ENCODE results near the gene SPDEF.

The SPDEF gene

GRCh38 chr6:34586327-34587040 is 30.4 kb upstream of the SPDEF start:
- no peaks in the 10 kb centered on the region for H3K9me3 ChIP-seq (ENCODE audit: severe bottlenecking)
- no peak for TF ChIP-seq CTCF (IDR thresholded peaks at IDR 0.05; ENCODE audit: low read depth, low read length)
- no peaks in the 10 kb centered on the region for H3K27me3 ChIP-seq (ENCODE audit: insufficient read depth, low read depth, severe bottlenecking)
- peaks cover 47% of the 10 kb centered on the region for H3K36me3 ChIP-seq
- no peak overlapping the region for H3K27ac ChIP-seq
- no peak for DNase-seq
- no peak overlapping the region for H3K4me3 ChIP-seq (ENCODE audit: low read depth, low read length)

GRCh38 chr6:34585512-34586061 is 29.5 kb upstream of the SPDEF start:
- no peak for DNase-seq
- Histone ChIP-seq H3K27me3 (ENCODE audit: insufficient read depth, low read depth, severe bottlenecking) (no peaks in the 10 kb centered on the region), H3K9me3 (ENCODE audit: severe bottlenecking) (no peaks in the 10 kb centered on the region), H3K4me3 (ENCODE audit: low read depth, low read length) (no peak overlapping the region), H3K27ac (no peak overlapping the region), H3K36me3 (peaks cover 45% of the 10 kb centered on the region)
- no peak for TF ChIP-seq CTCF (IDR thresholded peaks at IDR 0.05; ENCODE audit: low read depth, low read length)

- Histone ChIP-seq H3K27ac (no peak overlapping the region), H3K4me3 (ENCODE audit: low read depth, low read length) (no peak overlapping the region), H3K27me3 (ENCODE audit: insufficient read depth, low read depth, severe bottlenecking) (no peaks in the 10 kb centered on the region), H3K36me3 (peaks cover 40% of the 10 kb centered on the region), H3K9me3 (ENCODE audit: severe bottlenecking) (no peaks in the 10 kb centered on the region)
- DNase-seq: no peak
- TF ChIP-seq CTCF (IDR thresholded peaks at IDR 0.05; ENCODE audit: low read depth, low read length): no peak
Measured at GRCh38 chr6:34585108-34585507, 29.0 kb upstream of the SPDEF start.

- TF ChIP-seq CTCF (IDR thresholded peaks at IDR 0.05; ENCODE audit: low read depth, low read length): 0 out of 2 replicates have a peak, but pooled peaks have one; percentile 15
- DNase-seq: no peak
- no peaks in the 10 kb centered on the region for H3K9me3 ChIP-seq (ENCODE audit: severe bottlenecking)
Measured at GRCh38 chr6:34584694-34585093, 28.6 kb upstream of the SPDEF start.

GRCh38 chr6:34583861-34584604 is 27.9 kb upstream of the SPDEF start:
- TF ChIP-seq CTCF (IDR thresholded peaks at IDR 0.05; ENCODE audit: low read depth, low read length): no peak
- Histone ChIP-seq H3K36me3 (peaks cover 31% of the 10 kb centered on the region), H3K27me3 (ENCODE audit: insufficient read depth, low read depth, severe bottlenecking) (no peaks in the 10 kb centered on the region), H3K27ac (no peak overlapping the region), H3K9me3 (ENCODE audit: severe bottlenecking) (no peaks in the 10 kb centered on the region), H3K4me3 (ENCODE audit: low read depth, low read length) (no peak overlapping the region)
- DNase-seq: no peak

More at GRCh38 chr6:34584694-34585093, 28.6 kb upstream of the SPDEF start:
- Histone ChIP-seq H3K36me3 (peaks cover 37% of the 10 kb centered on the region), H3K4me3 (ENCODE audit: low read depth, low read length) (no peak overlapping the region), H3K27me3 (ENCODE audit: insufficient read depth, low read depth, severe bottlenecking) (no peaks in the 10 kb centered on the region), H3K27ac (no peak overlapping the region)

Data from WERI-Rb-1 (cell line).